HepG2 (cell line): ENCODE data around the gene NES. TPM values are rescaled to one million over a fixed set of nuclear protein-coding genes. Genes with fewer than 3 reads are reported as not detected.

ENCODE experiments used
- ATAC-seq: fragments of 200-7000 bp; cut with Tn5 transposase; 3 replicates; pipeline ENCODE4 v1.9.1; 2020; ENCODE audit warnings: mild to moderate bottlenecking, moderate library complexity
- BruUV-seq: library from RNA; stranded (reverse); fragments of 400-500 nt; replicated peaks from 2 replicates; lab custom pipeline; 2021; lab: Mats Ljungman, UMichigan
- CTCF ChIA-PET: fragments of 300-600 bp; formaldehyde crosslinking; extraction: SDS; loops from one replicate; lab custom pipeline; 2021; ENCODE audit warnings: low total read pairs, inconsistent platforms, low intra/inter-chr PET ratio; lab: Yijun Ruan, JAX
- POLR2A ChIA-PET: fragments of 350-600 bp; sonication (Branson Sonifier 250); formaldehyde crosslinking; loops from one replicate; lab custom pipeline; 2020; ENCODE audit warnings: antibody characterized with exemption, inconsistent platforms; lab: Yijun Ruan, JAX
- DNase-seq: peaks from one replicate; pipeline ENCODE4 v3.0.0-alpha.2; 2015; ENCODE audit warnings: low spot score
- FAIRE-seq: peaks from 3 replicates; lab custom pipeline; 2011; peaks lifted over from hg19 to GRCh38; lab: Jason Lieb, UNC
- H2AFZ ChIP-seq: one replicate; pipeline ENCODE4 v1.6.1; 2011; ENCODE audit warnings: low read length, inconsistent platforms
- H3K27ac ChIP-seq: fragments of 300-600 bp; 3 replicates; pipeline ENCODE4 v1.8.0; 2011; ENCODE audit warnings: mixed run types, mild to moderate bottlenecking, mixed read lengths, low read length, inconsistent platforms; ENCODE audit not compliant: insufficient read depth; ENCODE audit errors: extremely low read length
- H3K27me3 ChIP-seq, 2 experiments: fragments of 200-600 bp in 1 of 2; 2 replicates in 1 of 2; 3 replicates in 1 of 2; pipeline versions ENCODE4 v1.6.0 to v1.8.0; 2011; ENCODE audit warnings: low read length in 2 of 2, mild to moderate bottlenecking in 2 of 2, moderate library complexity in 2 of 2, inconsistent platforms in 1 of 2; ENCODE audit not compliant: insufficient read depth in 2 of 2, control insufficient read depth in 1 of 2
- H3K36me3 ChIP-seq, 2 experiments: fragments of 200-600 bp in 1 of 2; replicated peaks in 1 of 2; 2 replicates in 1 of 2; 3 replicates in 1 of 2; pipeline versions ENCODE4 v1.5.1 to v1.8.0; 2011; ENCODE audit warnings: low read length in 2 of 2, inconsistent platforms in 1 of 2; ENCODE audit not compliant: insufficient read depth in 2 of 2, control insufficient read depth in 1 of 2
- H3K4me1 ChIP-seq: 2 replicates; pipeline ENCODE4 v1.5.1; 2012; ENCODE audit warnings: low read length, inconsistent platforms; ENCODE audit not compliant: insufficient read depth
- H3K4me2 ChIP-seq: 2 replicates; pipeline ENCODE4 v1.6.0; 2011; ENCODE audit warnings: low read depth, low read length, inconsistent platforms
- H3K4me3 ChIP-seq, 3 experiments: fragments of 200-600 bp in 1 of 3; sonication (generic), shearing (Covaris generic) in 1 of 3; replicated peaks in 1 of 3; 2 replicates each; pipeline ENCODE4 v1.5.1; 2011 to 2016; ENCODE audit warnings: low read length in 3 of 3, inconsistent platforms in 2 of 3, low read depth in 2 of 3, mild to moderate bottlenecking in 2 of 3, control low read depth in 1 of 3, mixed read lengths in 1 of 3; ENCODE audit not compliant: insufficient read depth in 1 of 3
- H3K79me2 ChIP-seq: one replicate; pipeline ENCODE4 v1.6.1; 2011; ENCODE audit warnings: low read length, inconsistent platforms; ENCODE audit not compliant: insufficient read depth
- H3K9ac ChIP-seq: 2 replicates; pipeline ENCODE4 v1.6.0; 2011; ENCODE audit warnings: mild to moderate bottlenecking, low read depth, low read length, inconsistent platforms; ENCODE audit not compliant: insufficient read depth
- H3K9me3 ChIP-seq: 2 replicates; pipeline ENCODE4 v1.5.1; 2012; ENCODE audit warnings: mild to moderate bottlenecking, low read length
- H4K20me1 ChIP-seq: 2 replicates; pipeline ENCODE4 v1.6.0; 2011; ENCODE audit warnings: inconsistent platforms, mild to moderate bottlenecking, low read length, moderate library complexity; ENCODE audit not compliant: insufficient read depth
- NAIF1 ChIP-seq: sonication (generic); formaldehyde crosslinking; IDR thresholded peaks from 2 replicates; pipeline ENCODE4 v1.5.0; 2020; ENCODE audit warnings: mild to moderate bottlenecking, missing genetic modification reagents, borderline replicate concordance
- ZFP36 ChIP-seq: fragments of 150-350 bp; IDR thresholded peaks from 2 replicates; pipeline ENCODE4 v1.6.1; 2018; ENCODE audit warnings: borderline replicate concordance, low read length, low read depth; ENCODE audit not compliant: partially characterized antibody
- WGBS: methylation state at CpG from one replicate; pipeline ENCODE4 v1.1.6; 2017; ENCODE audit warnings: low lambda C conversion rate; 5-methylcytosine and 5-hydroxymethylcytosine counted together
- in situ Hi-C: cut with HindIII; loops from 2 replicates; pipeline ENCODE4 v1.10.0; 2017; ENCODE audit warnings: low pct_unique_long_range_greater_than_20kb; ENCODE audit not compliant: extremely low pct_ligation_motif_present
- intact Hi-C: fragments of 100-400 bp; cut with micrococcal nuclease; formaldehyde crosslinking; loops from one replicate; pipeline ENCODE4 v1.10.0; 2022; ENCODE audit not compliant: unreplicated experiment
- polyA plus RNA-seq, 8 experiments: library from polyadenylated mRNA; depleted of rRNA in 3 of 8; stranded (reverse) in 7 of 8; unstranded in 1 of 8; fragments of >200 nt; fragmentation: Illumina TruSeq in 4 of 8; extraction: Trizol in 4 of 8; gene quantifications; 2 replicates each; pipeline versions ENCODE4 v1.2.1 to v1.2.3, GENCODE V29; 2011 to 2016; ENCODE audit warnings: low read depth in 4 of 8, missing spikeins in 1 of 8, mixed read lengths in 1 of 8; ENCODE audit not compliant: insufficient read depth in 1 of 8
- total RNA-seq, 5 experiments: library from RNA; depleted of rRNA; stranded (reverse); fragments of >200 nt; fragmentation: Illumina TruSeq; extraction: Trizol; gene quantifications; 2 replicates each; pipeline ENCODE4 v1.2.3, GENCODE V29; 2016; ENCODE audit warnings: low read depth in 1 of 5
- TF ChIP-seq, protein P1 (sequence below), 2 experiments: IDR thresholded peaks; 2 replicates each; pipeline ENCODE4 v1.6.1; 2011 to 2012; ENCODE audit warnings: low read length in 2 of 2, borderline replicate concordance in 1 of 2, low read depth in 1 of 2, mild to moderate bottlenecking in 1 of 2, moderate library complexity in 1 of 2

Gene NES
- total and polyA plus RNA-seq, 2 of the 13 experiments (the other 11 are each of a cell fraction or from before 2014, with no cell fraction given) = 1.7 to 16.6 TPM

GRCh38 chr1:156680056-156680455, 2.8 kb upstream of the NES start:
- Histone ChIP-seq H3K4me2 (no peak overlapping the region), H3K4me3 (no peak overlapping the region), H3K9me3 (no peaks in the 10 kb centered on the region), H4K20me1 (no peaks in the 10 kb centered on the region), H3K79me2 (peaks cover 2% of the 10 kb centered on the region), H3K27me3 (peaks cover 6 to 49% of the 10 kb centered on the region in 2 experiments), H3K9ac (no peak overlapping the region), H3K36me3 (no peaks in the 10 kb centered on the region), H2AFZ (no peak overlapping the region), H3K27ac (no peak overlapping the region), H3K4me1 (peaks cover 42% of the 10 kb centered on the region)
- BruUV-seq = no TSS peak
- ChIA-PET POLR2A (no interaction called here), CTCF (interaction anchor here (5.1 kb wide), 1 partner anchor 22 kb away, joined by 166 read pairs; no protein-coding TSS in a partner anchor)
- 0% methylated on average over 1 of the region's 2 CpGs for WGBS
- no peak for FAIRE-seq
- TF ChIP-seq, protein P1, sequence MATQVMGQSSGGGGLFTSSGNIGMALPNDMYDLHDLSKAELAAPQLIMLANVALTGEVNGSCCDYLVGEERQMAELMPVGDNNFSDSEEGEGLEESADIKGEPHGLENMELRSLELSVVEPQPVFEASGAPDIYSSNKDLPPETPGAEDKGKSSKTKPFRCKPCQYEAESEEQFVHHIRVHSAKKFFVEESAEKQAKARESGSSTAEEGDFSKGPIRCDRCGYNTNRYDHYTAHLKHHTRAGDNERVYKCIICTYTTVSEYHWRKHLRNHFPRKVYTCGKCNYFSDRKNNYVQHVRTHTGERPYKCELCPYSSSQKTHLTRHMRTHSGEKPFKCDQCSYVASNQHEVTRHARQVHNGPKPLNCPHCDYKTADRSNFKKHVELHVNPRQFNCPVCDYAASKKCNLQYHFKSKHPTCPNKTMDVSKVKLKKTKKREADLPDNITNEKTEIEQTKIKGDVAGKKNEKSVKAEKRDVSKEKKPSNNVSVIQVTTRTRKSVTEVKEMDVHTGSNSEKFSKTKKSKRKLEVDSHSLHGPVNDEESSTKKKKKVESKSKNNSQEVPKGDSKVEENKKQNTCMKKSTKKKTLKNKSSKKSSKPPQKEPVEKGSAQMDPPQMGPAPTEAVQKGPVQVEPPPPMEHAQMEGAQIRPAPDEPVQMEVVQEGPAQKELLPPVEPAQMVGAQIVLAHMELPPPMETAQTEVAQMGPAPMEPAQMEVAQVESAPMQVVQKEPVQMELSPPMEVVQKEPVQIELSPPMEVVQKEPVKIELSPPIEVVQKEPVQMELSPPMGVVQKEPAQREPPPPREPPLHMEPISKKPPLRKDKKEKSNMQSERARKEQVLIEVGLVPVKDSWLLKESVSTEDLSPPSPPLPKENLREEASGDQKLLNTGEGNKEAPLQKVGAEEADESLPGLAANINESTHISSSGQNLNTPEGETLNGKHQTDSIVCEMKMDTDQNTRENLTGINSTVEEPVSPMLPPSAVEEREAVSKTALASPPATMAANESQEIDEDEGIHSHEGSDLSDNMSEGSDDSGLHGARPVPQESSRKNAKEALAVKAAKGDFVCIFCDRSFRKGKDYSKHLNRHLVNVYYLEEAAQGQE (IDR thresholded peaks at IDR 0.05; ENCODE audit: borderline replicate concordance in 1 of 2, low read depth in 1 of 2, low read length in 2 of 2) = peak in 1 of 2 experiments; percentile 45; a peak in 1 of 4 replicates
- TF ChIP-seq NAIF1 (CRISPR knock-in tag) = no peak
- TF ChIP-seq ZFP36 = no peak
- in situ Hi-C loops (no loop called here), intact Hi-C loops (no loop called here)
- no peak for DNase-seq
- no peak for ATAC-seq
